Inflammatory macrophage treated with lipopolysaccharide for 1 hour (primary cell): ENCODE results near the gene PRXL2C.
A peak's percentile ranks its signal among the peaks of the same experiment; 100 is the strongest.
"Not testable (repeated sequence)": the region's sequence is repeated elsewhere in the genome, so short reads cannot be mapped to it uniquely, and the experiment has no call there.

Experiments used
- DNase-seq, 2 donors: peaks; one replicate each; pipeline ENCODE4 v3.0.0-alpha.2; 2020 to 2022

Gene PRXL2C

DNA sequence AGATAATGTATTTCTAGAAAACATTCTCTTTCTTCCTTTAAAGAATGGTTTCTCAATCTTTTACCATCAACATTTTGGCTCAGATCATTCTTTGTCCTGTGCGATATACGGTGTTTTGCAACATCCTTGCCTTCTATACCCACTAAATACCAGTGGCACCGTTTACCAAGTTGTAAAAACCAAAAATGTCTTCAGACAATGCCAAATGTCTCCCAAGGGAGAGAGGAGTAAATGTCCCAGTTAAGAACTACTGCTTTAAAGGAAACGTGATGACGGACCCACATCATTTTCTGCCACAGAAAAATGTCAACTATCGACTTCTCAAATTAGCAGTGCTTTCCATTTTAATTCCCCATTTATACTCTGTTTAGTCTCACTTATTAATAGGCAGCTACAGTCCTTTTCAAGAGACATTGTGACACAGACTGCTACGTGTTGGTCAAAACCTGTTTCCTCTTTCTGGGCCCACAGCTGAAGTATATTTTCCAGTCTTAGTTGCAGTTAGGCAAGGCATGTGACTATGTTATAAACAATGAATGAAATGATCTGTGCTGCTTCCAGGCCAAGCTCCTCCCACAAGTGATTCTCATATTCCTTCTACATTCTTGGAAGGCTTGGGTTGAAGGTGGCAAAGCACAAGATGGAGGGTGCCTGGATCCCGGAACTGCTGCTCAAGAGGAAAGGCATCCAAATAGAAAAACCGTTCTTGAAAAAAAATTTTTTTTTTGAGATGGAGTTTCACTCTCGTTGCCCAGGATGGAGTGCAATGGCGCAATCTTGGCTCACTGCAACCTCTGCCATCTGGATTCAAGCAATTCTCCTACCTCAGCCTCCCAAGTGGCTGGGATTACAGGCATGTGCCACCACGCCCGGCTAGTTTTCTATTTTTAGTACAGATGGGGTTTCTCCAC lies 8.8 kb downstream of the PRXL2C start:
- DNase-seq: peak; percentile 87 to 92

DNA sequence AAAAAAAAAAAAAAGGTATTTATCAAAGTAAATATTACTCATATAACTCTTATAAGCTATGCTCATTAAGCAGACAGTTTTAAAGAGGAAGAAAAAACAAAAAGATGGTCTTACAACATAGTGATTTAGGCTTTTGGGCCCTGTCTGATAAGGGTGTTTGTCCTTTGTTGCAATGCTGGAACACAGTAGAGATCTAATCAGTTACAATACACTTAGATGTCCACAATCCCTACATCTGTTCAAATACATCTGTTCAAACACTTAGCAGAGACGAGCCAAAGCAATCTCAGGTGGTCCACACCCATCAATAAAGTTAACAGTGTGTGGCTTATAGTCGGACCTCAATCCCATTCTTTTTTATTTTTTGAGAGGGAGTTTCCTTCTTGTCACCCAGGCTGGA lies 11.0 kb downstream of the PRXL2C start:
- no peak for DNase-seq

GRCh38 chr9:96641514-96641913 lies 13.6 kb downstream of the PRXL2C start:
- no peak for DNase-seq

GRCh38 chr9:96638606-96639364 lies 16.3 kb downstream of the PRXL2C start:
- DNase-seq: no peak

DNA sequence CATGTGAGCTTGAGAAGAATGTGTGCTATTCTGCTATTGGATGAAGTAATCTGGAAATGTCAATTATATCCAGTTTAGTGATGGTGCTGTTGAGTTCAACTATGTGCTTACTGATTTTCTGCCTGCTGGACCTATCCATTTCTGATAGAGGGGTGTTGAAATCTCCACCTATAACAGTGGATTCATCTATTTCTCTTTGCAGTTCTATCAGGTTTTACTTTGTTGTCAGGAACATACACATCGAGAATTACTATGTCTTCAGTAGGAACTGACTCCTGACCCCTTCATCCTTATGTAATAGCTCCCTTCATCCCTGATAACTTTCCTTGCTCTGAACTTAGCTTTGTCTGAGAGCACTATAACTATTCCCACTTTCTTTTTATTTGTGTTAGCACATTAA lies 18.7 kb downstream of the PRXL2C start:
- DNase-seq: no peak

DNA sequence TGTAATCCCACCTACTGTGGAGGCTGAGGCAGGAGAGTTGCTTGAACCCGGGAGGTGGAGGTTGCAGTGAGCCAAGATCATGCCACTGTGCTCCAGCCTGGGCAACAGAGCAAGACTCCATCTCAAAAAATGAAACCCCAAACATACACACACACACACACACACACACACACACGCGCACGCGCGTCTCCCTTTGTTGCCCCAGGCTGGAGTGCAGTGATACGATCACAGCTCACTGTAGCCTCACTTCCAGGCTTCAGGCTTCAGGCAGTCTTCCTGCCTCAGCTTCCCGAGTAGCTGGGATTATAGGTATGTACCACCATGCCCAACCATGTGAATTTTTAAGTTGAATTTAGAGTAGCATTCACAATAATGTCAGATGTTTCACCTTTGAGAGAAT lies 21.5 kb downstream of the PRXL2C start:
- not testable (repeated sequence) for DNase-seq

- DNase-seq: no peak
Measured at GRCh38 chr9:96626912-96627311, 28.2 kb downstream of the PRXL2C start.

- no peak for DNase-seq
Measured at GRCh38 chr9:96621618-96622017, 33.5 kb downstream of the PRXL2C start.

- DNase-seq: no peak
Measured at GRCh38 chr9:96620832-96621269, 34.3 kb downstream of the PRXL2C start.

- no peak for DNase-seq
Measured at GRCh38 chr9:96620181-96620514, 35.0 kb downstream of the PRXL2C start.

GRCh38 chr9:96619491-96620180 lies 35.5 kb downstream of the PRXL2C start, which contains the start of gene CDC14B:
Gene CDC14B (minus strand): TSS chr9:96619843. CDS start chr9:96619378, 465 bp downstream.
- peak; percentile 57 to 62 for DNase-seq

DNA sequence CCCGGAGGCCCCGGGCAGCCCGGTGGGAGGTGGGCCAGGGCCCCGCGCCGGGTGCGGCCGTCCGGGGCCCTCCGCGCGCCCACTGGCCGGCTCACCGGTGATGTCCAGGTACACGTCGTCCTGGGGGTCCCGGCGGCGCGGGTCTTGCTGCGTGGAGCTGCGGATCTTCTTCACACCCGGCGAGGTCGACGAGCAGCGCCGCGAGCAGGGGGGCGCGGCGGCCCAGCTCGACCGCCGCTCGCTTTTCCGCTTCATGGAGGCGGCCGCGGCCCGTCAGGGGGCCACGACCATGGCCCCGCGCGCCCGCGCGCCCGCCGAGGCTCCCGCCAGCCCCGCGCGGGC lies 36.0 kb downstream of the PRXL2C start:
- no peak for DNase-seq

DNA sequence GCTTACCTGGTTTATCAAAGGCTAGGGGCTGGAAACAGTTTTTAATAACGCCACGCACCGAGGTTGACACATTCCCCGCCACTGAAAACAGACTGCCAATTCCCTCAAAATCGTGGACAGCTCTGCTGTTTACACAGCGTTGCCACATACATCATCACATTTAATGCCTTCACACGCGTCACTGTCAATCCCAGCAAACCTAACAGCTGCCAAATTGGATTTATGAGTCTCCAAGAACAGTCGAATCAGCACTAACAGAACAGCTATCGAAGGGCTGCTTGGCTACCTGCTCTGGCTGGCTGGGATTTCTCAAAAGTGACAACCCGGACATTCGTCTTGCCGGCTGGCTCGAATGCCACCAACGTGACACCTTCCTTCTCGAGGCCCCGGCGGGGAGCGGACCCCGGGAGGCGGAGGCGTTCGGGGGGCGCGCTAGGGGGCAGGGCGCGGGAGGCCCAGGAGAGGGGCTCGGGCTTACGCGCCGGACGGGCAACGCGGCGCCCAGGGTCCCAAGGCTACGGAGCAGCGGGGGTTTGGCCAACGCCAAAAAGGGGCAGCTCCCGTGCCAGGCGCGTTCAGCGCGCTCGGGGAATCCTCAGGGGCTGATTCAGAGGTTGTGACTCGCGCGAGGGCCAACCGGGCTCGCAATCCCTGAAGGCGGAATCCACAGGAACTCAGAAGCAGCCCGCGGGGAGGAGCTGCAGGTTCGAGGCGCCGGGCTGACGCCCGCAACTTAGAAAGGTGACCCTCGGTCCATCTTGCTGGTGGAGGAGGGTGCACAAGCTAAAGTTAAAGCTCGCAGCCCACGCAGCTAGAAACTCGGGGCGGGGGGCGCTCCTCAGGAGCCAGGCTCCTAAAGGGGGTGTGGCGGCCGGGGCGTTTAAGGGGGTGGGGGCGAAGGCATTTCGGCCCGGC lies 36.7 kb downstream of the PRXL2C start:
- peak in 1 of 2 donors; percentile 12 for DNase-seq

DNA sequence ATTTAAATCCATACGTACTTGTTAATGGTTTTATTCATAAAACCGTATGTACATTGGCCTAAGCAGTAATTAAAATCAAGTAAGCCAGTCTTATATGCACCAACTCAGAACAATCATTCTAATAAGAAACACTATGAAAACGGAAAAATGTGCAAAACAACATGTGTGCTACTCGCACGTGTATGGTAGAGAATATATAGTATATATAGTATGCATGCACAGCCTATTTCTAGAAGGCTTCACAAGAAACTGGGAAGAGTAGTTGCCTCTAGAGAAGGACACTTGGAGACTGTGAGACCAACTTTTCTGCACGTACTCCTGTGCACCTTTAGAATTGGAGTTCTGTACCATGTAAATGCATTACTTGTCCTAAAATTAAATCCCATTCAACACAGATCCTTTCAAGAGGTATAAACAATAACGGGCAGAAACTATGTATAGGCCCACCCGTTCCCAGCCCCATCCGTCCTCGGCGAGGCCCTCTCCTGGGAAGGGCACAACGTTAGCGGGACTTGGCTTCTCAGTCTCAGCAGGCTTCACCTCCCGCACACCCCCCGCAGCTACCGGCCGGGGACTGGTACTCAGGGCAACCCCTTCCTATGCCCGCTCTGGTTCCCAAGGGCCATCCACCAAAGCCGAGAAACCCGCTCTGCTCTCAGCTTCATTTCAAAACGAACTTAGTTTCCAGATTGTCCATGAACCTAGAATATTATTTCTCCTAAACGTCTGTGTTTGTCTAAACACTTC lies 37.5 kb downstream of the PRXL2C start:
- no peak for DNase-seq

- no peak for DNase-seq
Measured at GRCh38 chr9:96616817-96617438, 38.2 kb downstream of the PRXL2C start.

DNA sequence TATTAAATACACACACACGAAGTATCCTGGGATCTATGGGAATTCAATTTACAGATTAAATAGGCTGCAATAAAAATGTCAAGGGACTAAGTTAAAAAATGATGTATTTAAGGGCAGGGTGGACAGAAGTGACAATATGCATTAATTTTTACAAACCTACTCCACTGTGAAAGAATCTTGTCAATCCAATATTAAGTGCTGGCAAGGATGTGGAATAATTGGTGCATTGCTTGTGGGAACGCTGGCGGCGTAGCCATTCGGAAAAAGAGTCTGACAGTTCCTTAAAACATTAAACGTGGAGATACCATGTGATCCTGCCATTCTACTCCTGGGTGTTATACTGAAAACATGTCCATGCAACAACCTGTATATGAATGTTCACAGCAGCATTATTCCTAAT lies 39.7 kb downstream of the PRXL2C start:
- DNase-seq: no peak

- DNase-seq: not testable (repeated sequence)
Measured at GRCh38 chr9:96614664-96615063, 40.5 kb downstream of the PRXL2C start.

- DNase-seq: no peak
Measured at GRCh38 chr9:96612966-96613589, 42.0 kb downstream of the PRXL2C start.

DNA sequence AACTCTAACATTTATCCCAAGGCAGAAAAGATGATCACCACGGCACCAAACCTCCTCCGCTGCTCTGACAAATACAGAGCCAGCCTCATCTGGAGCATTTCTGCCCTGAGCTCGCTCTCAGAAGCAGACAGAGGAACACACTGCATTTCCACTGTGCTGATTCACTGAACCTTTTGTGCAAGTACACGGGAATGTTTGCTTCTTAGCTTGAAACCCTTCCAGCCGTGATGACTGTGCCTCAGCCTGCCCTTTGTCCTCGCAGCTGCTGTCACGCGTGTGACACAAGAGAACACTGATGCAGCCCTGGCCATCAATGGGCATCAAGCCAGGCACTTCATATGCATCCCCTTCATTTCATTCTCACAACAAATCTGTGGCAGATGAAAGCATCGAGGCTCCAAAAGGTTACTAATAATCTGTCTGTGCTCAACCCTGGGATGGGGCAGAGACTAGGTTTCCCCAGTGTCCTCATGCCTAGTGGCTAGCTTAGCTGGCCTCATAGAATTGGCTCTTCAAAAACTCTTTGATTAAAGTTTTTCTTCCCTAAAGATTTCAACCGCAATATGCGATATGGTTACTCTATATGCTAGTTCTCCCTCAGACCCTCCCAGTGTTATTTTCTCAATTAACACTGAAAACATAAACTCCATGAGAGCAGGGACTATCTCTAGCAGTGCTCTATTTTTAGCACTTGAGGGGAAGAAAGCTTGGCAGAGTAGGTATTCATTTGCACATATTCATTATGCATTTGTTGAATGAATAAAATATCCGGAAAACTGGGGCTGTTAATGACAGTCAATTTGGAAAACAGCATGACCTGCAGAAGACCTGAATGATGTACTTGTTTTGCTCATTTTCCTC lies 42.8 kb downstream of the PRXL2C start:
- no peak for DNase-seq

- DNase-seq: no peak
Measured at GRCh38 chr9:96611302-96611701, 43.8 kb downstream of the PRXL2C start.
